ENCODE measurements around the gene MYLK4.

The MYLK4 gene

DNA sequence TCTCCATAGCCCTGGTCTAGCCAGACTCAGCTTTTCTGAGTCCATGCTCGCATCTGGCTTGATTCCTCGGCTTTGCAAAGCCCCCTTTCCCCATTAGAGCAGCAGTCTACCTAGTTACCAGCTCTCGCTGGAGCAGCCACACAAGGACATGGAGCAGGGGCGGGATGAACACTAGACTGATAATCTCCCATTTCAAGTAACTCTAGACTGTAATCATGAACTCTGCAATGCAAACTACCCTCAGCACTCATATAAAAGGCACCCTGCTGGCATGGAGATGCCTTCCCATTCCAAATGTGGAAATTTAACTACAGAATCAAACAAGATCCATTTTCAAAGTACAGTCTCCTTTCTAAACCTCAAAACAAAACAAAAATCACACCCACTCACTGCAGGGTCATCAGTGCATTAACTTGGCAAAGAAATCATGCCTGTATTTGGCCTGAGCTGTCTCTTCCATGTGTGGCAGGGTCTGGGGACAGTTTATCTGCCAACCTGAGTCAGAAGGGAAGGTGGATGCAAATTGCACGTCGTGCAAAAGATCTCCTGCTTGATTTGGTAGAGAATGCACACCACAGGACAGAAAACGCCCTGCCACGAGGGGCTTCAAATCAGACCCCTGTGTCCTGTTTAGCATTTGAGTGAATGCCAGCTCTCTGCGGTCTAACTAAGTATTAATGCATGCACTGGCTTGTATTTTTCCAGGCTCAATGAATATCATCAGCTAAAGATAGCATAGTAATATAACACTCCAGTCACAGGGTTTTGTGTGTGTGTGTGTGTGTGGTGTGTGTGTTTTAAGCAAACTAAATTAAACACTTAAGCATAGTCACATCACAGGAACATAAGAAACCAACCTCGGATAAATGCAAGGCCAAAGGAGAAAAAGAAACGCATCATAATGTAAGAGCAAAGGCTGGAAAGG lies 85.3 kb downstream of the MYLK4 start:
- no peak for DNase-seq (ENCODE audit: low read depth in 1 of 2, low spot score in 1 of 2)

GRCh38 chr6:2663123-2663522 lies 87.6 kb downstream of the MYLK4 start:
- no peak for DNase-seq (ENCODE audit: low read depth in 1 of 2, low spot score in 1 of 2)

DNA sequence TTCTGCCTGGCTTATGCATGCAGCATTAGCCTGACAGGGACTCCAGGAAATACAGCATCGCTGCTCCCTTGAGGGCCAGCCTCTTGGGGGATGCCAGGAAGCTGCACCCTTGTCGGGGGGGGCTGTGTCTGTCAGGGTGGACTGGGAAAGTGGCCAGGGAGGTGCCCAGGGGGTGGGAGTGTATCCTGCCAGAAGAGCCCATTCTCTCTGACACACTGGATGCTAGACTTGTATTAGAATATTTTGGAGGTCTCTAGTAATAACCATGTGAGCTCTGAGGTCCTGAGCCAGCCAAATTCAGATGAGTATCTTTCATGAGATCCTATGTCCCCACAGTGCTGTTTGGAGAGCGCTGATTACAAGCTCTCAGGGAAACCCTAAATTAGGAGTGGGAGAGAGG lies 89.1 kb downstream of the MYLK4 start:
- no peak for DNase-seq (ENCODE audit: low read depth in 1 of 2, low spot score in 1 of 2)

- no peak for DNase-seq (ENCODE audit: low read depth in 1 of 2, low spot score in 1 of 2)
Observed at GRCh38 chr6:2659882-2660281, 90.8 kb downstream of the MYLK4 start.

DNA sequence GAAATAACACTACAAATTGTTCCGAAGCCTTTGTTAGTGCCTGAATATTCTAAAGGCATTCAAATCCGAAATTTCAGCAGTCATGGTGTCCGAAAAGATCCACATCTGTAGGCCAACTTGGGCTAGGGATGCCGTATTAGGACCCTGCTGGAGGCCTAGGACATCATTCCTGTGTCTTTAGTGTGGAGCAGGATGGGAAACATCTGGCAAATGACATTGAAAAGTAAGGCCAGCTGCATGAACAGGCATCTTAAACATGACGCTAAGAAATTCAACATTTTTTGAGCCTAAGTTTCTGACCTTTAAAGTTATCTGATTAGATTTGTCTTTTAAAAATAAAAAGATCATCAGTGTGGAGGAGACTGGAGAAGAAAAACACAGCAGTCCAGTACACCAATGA lies 91.3 kb downstream of the MYLK4 start:
- no peak for DNase-seq (ENCODE audit: low read depth in 1 of 2, low spot score in 1 of 2)

GRCh38 chr6:2658788-2659187 lies 91.9 kb downstream of the MYLK4 start:
- no peak for DNase-seq (ENCODE audit: low read depth in 1 of 2, low spot score in 1 of 2)

DNA sequence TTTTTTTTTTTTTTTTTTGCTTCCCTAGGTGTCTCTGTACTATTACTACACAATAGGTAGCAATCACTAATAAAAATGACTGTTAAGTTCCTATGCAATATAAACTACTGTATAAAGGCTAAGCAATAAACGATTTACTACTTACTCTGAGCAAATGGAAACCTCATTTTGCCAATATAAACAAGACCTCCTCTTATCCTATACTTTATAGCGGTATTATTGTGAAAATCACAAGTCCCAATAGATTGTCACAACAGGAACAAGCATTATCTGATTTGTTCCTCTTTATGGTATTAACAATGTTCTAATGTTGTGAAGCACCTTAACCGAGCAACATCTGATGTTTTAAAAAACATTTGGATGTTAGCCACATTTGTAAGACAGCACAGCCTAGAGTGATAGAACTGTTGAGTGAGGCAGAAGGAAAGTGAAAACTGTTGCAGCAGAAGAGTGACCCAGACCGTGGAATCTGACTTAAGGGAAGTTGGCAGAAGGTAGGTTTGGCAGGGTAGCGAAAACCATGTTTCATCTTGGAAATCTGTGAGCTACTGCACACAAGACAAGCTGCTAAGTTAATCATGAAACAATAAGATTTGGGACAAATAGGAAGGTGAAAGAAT lies 94.2 kb downstream of the MYLK4 start:
- DNase-seq (ENCODE audit: low read depth in 1 of 2, low spot score in 1 of 2), result no peak

GRCh38 chr6:2655844-2656433 lies 94.8 kb downstream of the MYLK4 start:
- DNase-seq (ENCODE audit: low read depth in 1 of 2, low spot score in 1 of 2), result no peak

DNA sequence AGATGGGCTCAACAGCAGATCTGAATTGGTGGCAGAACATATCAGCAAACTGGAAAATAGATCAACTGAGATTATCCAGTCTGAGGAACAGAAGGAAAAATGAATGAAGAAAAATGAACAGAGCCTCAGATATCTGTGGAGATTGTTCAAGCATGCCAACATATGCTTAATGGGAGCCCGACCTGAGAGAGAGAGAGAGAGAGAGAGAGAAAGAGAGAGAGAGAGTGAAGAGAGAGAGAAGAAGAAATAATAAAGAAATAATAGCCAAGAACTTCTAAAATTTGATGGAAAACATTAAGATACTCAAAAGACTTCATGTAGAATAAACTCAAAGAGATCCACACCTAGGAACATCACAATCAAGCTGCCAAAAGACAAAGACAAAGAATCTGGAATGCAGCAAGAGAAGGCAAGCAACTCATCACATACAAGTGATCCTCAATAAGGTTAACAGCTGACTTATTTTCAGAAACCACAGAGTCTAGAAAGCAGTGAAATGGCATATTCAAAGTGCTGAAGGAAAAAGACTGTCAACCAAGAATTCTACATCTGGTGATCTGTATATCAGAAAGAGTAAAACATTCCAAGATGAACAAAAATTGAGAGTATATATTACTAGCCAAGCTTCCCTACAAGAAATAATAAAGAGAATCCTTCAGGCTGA lies 97.2 kb downstream of the MYLK4 start:
- no peak for DNase-seq (ENCODE audit: low read depth in 1 of 2, low spot score in 1 of 2)

DNA sequence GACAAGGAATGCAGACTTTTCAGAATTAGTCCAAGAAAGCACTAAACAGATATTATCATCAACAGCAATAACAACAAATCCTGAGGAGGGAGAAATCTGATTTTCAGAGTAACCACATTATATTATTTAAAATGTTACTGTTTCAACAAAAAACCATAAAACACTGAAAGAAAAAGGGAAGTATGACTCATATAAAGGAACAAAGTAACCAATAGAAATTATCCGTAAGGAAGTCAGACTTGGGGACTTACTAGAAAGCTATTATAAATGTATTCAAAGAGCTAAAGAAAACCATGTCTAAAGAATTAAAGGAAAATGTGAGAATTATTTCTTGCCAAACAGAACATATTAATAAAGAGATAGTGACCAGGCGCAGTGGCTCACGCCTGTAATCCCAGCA lies 98.1 kb downstream of the MYLK4 start:
- no peak for DNase-seq (ENCODE audit: low read depth in 1 of 2, low spot score in 1 of 2)

DNA sequence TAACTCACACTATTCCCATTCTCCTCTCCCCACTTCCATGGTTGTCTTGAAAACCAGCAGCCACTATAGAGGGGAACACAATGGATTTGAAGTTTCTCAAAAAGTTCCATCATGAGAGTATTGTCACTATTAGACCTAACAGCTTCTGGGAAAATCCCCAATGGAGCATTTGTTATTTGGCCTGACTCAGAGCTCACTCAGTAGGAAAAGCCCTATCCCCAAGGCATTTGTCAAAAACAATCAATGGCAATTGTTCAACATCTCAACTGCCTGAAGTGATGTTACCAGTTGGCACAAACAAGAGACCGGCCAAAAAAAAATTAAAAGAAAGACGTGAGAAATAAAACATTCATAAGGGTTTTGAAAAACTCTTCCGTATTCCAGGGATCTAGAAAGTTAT lies 98.8 kb downstream of the MYLK4 start:
- no peak for DNase-seq (ENCODE audit: low read depth in 1 of 2, low spot score in 1 of 2)

DNA sequence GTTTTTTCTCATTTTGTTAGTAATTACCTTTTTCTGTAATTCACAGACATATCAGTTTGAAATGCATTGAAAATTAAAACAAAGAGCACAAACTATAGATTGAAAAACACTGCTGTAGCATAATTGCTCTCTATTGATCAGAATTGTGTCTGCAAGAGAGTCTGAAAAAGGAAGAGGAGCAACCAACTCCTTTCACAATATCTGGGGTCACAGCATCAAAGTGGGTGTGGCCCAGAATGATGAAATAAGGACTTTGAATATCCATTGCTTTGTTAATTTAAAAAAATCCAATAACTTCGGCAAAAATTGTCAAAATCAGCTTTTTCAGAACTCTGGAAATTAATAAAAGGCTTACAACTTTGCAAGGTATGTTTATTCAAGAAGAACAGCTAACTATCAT lies 99.2 kb downstream of the MYLK4 start:
- DNase-seq (ENCODE audit: low read depth in 1 of 2, low spot score in 1 of 2), result no peak

GRCh38 chr6:2646346-2646745 lies 104.4 kb downstream of the MYLK4 start:
- no peak for DNase-seq (ENCODE audit: low read depth in 1 of 2, low spot score in 1 of 2)

DNA sequence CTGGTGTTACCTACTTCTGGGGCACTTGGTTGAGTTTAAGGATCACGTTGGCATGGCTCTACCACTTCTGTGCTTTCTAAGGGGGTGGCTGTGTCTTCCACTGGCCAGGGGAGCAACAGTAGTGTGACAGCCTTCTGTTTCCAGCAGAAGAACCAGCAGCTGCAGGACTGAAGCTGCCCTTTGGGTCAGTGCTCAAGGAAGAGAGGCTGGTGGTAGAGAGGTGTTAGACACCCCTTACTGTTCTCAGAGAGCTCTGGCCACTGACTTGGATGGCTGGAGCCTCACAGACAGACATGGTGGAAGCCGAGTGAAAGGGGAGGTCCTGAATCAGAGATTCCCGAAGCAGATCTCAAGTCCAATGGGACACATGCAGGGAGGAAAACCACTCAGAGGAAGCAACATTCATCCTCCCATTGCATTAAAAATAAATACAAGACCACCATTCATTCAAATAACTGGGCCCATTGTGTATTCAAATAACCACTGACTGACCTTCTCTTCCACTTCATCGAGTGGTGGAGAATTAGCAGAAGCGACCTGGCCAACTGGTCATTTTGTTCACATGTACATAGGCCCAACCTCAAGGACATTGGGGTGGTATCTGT lies 106.7 kb downstream of the MYLK4 start:
- DNase-seq (ENCODE audit: low read depth in 1 of 2, low spot score in 1 of 2), result no peak

GRCh38 chr6:2643130-2643529 lies 107.6 kb downstream of the MYLK4 start:
- no peak for DNase-seq (ENCODE audit: low read depth in 1 of 2, low spot score in 1 of 2)

GRCh38 chr6:2641044-2641725 lies 109.5 kb downstream of the MYLK4 start:
- DNase-seq (ENCODE audit: low read depth in 1 of 2, low spot score in 1 of 2), result no peak

DNA sequence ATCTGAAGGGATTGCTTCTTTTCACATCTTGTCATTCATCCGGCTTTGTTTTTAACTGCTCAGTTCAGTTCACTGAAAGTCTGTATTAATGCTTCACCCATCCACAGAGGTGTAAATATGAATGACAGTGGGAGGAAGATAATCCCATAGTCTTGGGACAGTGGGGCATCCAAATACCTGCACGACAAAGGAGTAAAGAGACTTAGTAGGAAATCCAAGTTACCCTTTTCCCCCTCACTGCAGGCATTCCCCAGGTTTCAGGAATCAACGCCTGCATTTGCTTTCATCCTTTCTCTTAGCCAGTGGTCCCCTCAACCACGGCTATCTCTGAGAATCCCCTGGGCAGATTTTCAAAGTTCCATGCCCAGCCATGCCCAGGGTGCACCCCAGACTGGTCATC lies 110.2 kb downstream of the MYLK4 start:
- DNase-seq (ENCODE audit: low read depth in 1 of 2, low spot score in 1 of 2), result no peak

- no peak for DNase-seq (ENCODE audit: low read depth in 1 of 2, low spot score in 1 of 2)
Observed at GRCh38 chr6:2639896-2640295, 110.8 kb downstream of the MYLK4 start.

- no peak for DNase-seq (ENCODE audit: low read depth in 1 of 2, low spot score in 1 of 2)
Observed at GRCh38 chr6:2639167-2639566, 111.6 kb downstream of the MYLK4 start.

DNA sequence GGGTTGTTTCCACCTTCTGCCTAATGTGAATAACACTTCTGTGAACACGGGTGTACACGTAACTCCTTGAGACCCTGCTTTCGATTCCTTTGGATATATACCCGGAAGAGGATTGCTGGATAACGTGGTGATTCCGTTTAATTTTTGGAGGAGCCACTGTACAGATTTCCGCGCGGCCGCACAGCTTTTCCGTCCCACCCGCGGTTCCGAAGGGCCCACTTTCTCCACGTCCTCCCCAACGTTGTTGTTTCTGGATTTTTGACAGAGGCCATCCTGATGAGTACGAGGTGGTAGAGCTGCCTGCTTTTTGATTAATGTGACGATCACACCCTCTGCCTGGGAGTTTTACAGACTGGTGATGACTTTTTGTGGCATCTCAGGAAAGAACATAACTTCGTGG lies 114.0 kb downstream of the MYLK4 start:
- DNase-seq (ENCODE audit: low read depth in 1 of 2, low spot score in 1 of 2), result no peak

GRCh38 chr6:2635911-2636310 lies 114.8 kb downstream of the MYLK4 start:
- no peak for DNase-seq (ENCODE audit: low read depth in 1 of 2, low spot score in 1 of 2)
